Astrocyte (in vitro differentiated cells and primary cell): ENCODE results near the gene KDM2B.

Experiments used
- CTCF ChIP-seq: IDR thresholded peaks from 2 replicates; pipeline ENCODE4 v1.5.1; 2011; ENCODE audit warnings: low read depth, mild to moderate bottlenecking, inconsistent platforms, low read length, moderate library complexity; ENCODE audit not compliant: insufficient read depth
- EZH2 ChIP-seq: IDR thresholded peaks from 2 replicates; pipeline ENCODE4 v1.6.1; 2012; ENCODE audit warnings: mild to moderate bottlenecking, low read length, inconsistent platforms; ENCODE audit not compliant: insufficient read depth

- TF ChIP-seq CTCF (no peak), EZH2 (no peak)
Measured at GRCh38 chr12:121453629-121454028, 127.2 kb downstream of the KDM2B start.
